Endothelial cell of umbilical vein (primary cell): Measurements from ENCODE around the gene FBXO9. TPM values are rescaled to one million over a fixed set of nuclear protein-coding genes. Genes with fewer than 3 reads are reported as not detected.

ENCODE experiments used
- BruUV-seq: library from RNA; stranded (reverse); fragments of 400-500 nt; replicated peaks from 2 replicates; lab custom pipeline; 2021; lab: Mats Ljungman, UMichigan
- CTCF ChIA-PET: fragments of 300-600, 350-600 bp; sonication (Branson Sonifier 250); formaldehyde crosslinking; loops from one replicate; lab custom pipeline; 2021; ENCODE audit warnings: antibody characterized with exemption, inconsistent platforms; lab: Charles Lee
- POLR2A ChIA-PET: fragments of 300-600, 350-600 bp; sonication (Branson Sonifier 250); formaldehyde crosslinking; loops from one replicate; lab custom pipeline; 2021; ENCODE audit warnings: antibody characterized with exemption, inconsistent platforms; lab: Charles Lee
- DNase-seq: peaks from one replicate; pipeline ENCODE4 v3.0.0-alpha.2; 2011; ENCODE audit warnings: low read depth, low spot score
- FAIRE-seq: peaks from 2 replicates; lab custom pipeline; 2011; peaks lifted over from hg19 to GRCh38; lab: Jason Lieb, UNC
- H2AFZ ChIP-seq: 2 replicates; pipeline ENCODE4 v1.6.0; 2012; ENCODE audit warnings: low read depth, low read length, control low read depth, inconsistent platforms
- H3K27ac ChIP-seq: 2 replicates; pipeline ENCODE4 v1.5.1; 2011; ENCODE audit warnings: low read depth, mild to moderate bottlenecking, control low read depth, low read length, moderate library complexity; ENCODE audit not compliant: insufficient read depth
- H3K27me3 ChIP-seq, 2 experiments: 2 replicates each; pipeline versions ENCODE4 v1.6.0 to v1.6.1; 2011; ENCODE audit warnings: low read length in 2 of 2, mixed read lengths in 1 of 2; ENCODE audit not compliant: control insufficient read depth in 2 of 2, insufficient read depth in 2 of 2
- H3K36me3 ChIP-seq, 2 experiments: 2 replicates in 1 of 2; 3 replicates in 1 of 2; pipeline ENCODE4 v1.5.1; 2011; ENCODE audit warnings: low read length in 2 of 2, mild to moderate bottlenecking in 1 of 2, moderate library complexity in 1 of 2; ENCODE audit not compliant: control insufficient read depth in 2 of 2, insufficient read depth in 2 of 2; ENCODE audit errors: extremely low read depth in 1 of 2
- H3K4me1 ChIP-seq: 3 replicates; pipeline ENCODE4 v1.5.1; 2011; ENCODE audit warnings: mild to moderate bottlenecking, low read length; ENCODE audit not compliant: control insufficient read depth, insufficient read depth; ENCODE audit errors: extremely low read depth
- H3K4me2 ChIP-seq: 2 replicates; pipeline ENCODE4 v1.6.1; 2011; ENCODE audit warnings: low read length, control low read depth, mixed read lengths; ENCODE audit not compliant: insufficient read depth
- H3K4me3 ChIP-seq, 3 experiments: fragments of 200-600 bp in 1 of 3; sonication (generic), shearing (Covaris generic) in 1 of 3; replicated peaks in 1 of 3; 2 replicates each; pipeline ENCODE4 v1.5.1; 2011 to 2016; ENCODE audit warnings: control low read depth in 3 of 3, low read length in 3 of 3, mild to moderate bottlenecking in 2 of 3, inconsistent platforms in 1 of 3, low read depth in 1 of 3, moderate library complexity in 1 of 3; ENCODE audit not compliant: insufficient read depth in 1 of 3
- H3K79me2 ChIP-seq: 2 replicates; pipeline ENCODE4 v1.6.0; 2012; ENCODE audit warnings: low read length, inconsistent platforms; ENCODE audit not compliant: control insufficient read depth, insufficient read depth
- H3K9ac ChIP-seq: replicated peaks from 2 replicates; pipeline ENCODE3; 2011; ENCODE audit warnings: low read length, control low read depth; ENCODE audit not compliant: insufficient read depth; ENCODE audit errors: extremely low read depth
- H3K9me1 ChIP-seq: replicated peaks from 3 replicates; pipeline ENCODE4 v1.6.0; 2011; ENCODE audit warnings: mild to moderate bottlenecking, low read length; ENCODE audit not compliant: control insufficient read depth, insufficient read depth; ENCODE audit errors: extremely low read depth
- H3K9me3 ChIP-seq: replicated peaks from 2 replicates; pipeline ENCODE4 v1.5.1; 2012; ENCODE audit warnings: low read length, inconsistent platforms; ENCODE audit not compliant: control insufficient read depth, insufficient read depth
- H4K20me1 ChIP-seq: replicated peaks from 2 replicates; pipeline ENCODE3; 2011; ENCODE audit warnings: mild to moderate bottlenecking, low read length; ENCODE audit not compliant: control insufficient read depth, insufficient read depth; ENCODE audit errors: extremely low read depth
- EZH2 ChIP-seq: IDR thresholded peaks from 2 replicates; pipeline ENCODE4 v1.6.1; 2012; ENCODE audit warnings: borderline replicate concordance, low read depth, mild to moderate bottlenecking, moderate library complexity, low read length, inconsistent platforms; ENCODE audit not compliant: severe bottlenecking
- FOS ChIP-seq: IDR thresholded peaks from 2 replicates; pipeline ENCODE4 v1.6.1; 2011; ENCODE audit warnings: mild to moderate bottlenecking, low read length, moderate library complexity, borderline replicate concordance; ENCODE audit not compliant: insufficient read depth
- GATA2 ChIP-seq: IDR thresholded peaks from 2 replicates; pipeline ENCODE4 v1.7.0; 2011; ENCODE audit warnings: low read depth, mild to moderate bottlenecking, moderate library complexity, mixed read lengths, low read length; ENCODE audit not compliant: insufficient read length, insufficient read depth
- JUN ChIP-seq: IDR thresholded peaks from 2 replicates; pipeline ENCODE4 v1.6.1; 2011; ENCODE audit warnings: borderline replicate concordance, low read depth; ENCODE audit not compliant: insufficient read length, insufficient read depth
- MYC ChIP-seq: IDR thresholded peaks from one replicate; pipeline ENCODE4 v1.6.1; 2011; ENCODE audit warnings: mild to moderate bottlenecking, low read depth, low read length
- POLR2A ChIP-seq: IDR thresholded peaks from 2 replicates; pipeline ENCODE4 v1.6.1; 2012; ENCODE audit warnings: low read depth, mild to moderate bottlenecking, control low read depth, low read length
- POLR2AphosphoS5 ChIP-seq: IDR thresholded peaks from 2 replicates; pipeline ENCODE4 v1.6.1; 2012; ENCODE audit warnings: low read depth, mild to moderate bottlenecking, control low read depth, low read length, moderate library complexity; ENCODE audit not compliant: insufficient read depth
- dilution Hi-C: fragments of 300-500 bp; cut with MboI; formaldehyde crosslinking; loops from one replicate; pipeline ENCODE4 v1.15.0; 2019; ENCODE audit warnings: low sequenced_read_pairs; ENCODE audit not compliant: extremely low pct_ligation_motif_present
- intact Hi-C: fragments of 100-400 bp; cut with micrococcal nuclease; formaldehyde crosslinking; loops from one replicate; pipeline ENCODE4 v1.10.0; 2022
- polyA plus RNA-seq, 4 experiments: library from polyadenylated mRNA; depleted of rRNA in 3 of 4; stranded (reverse) in 3 of 4; unstranded in 1 of 4; fragments of >200 nt; gene quantifications; 2 replicates each; pipeline versions ENCODE4 v1.2.1 to v1.2.3, GENCODE V29; 2011 to 2012; ENCODE audit warnings: missing spikeins in 1 of 4
- total RNA-seq: library from RNA; stranded (reverse); gene quantifications from 2 replicates; pipeline ENCODE4 v1.2.3, GENCODE V29; 2021
- TF ChIP-seq, protein P1 (sequence below): IDR thresholded peaks from 2 replicates; pipeline ENCODE4 v1.6.1; 2011; ENCODE audit not compliant: insufficient read depth, insufficient read length
- TF ChIP-seq, protein P2 (sequence below), 2 donors: IDR thresholded peaks; 1 replicate in 1 of 2; 2 replicates in 1 of 2; pipeline ENCODE4 v1.5.1; 2011; ENCODE audit warnings: low read length in 2 of 2, mild to moderate bottlenecking in 2 of 2, moderate library complexity in 2 of 2, control low read depth in 1 of 2, inconsistent platforms in 1 of 2, low read depth in 1 of 2; ENCODE audit not compliant: insufficient read depth in 1 of 2; ENCODE audit errors: extremely low read depth in 1 of 2

Gene FBXO9
- total and polyA plus RNA-seq, 2 donors (not counting 3 experiments of a cell fraction or from before 2014, with no cell fraction given) = 48.1 to 58.9 TPM

GRCh38 chr6:53130569-53131290 lies 65.5 kb downstream of the FBXO9 start:
- no TSS peak for BruUV-seq
- Histone ChIP-seq H3K36me3 (no peaks in the 10 kb centered on the region), H3K4me1 (no peaks in the 10 kb centered on the region), H3K9me3 (no peaks in the 10 kb centered on the region), H3K27me3 (peaks cover 0 to 2% of the 10 kb centered on the region in 2 experiments), H3K9ac (no peak overlapping the region), H3K4me2 (no peak overlapping the region), H3K9me1 (no peaks in the 10 kb centered on the region), H3K4me3 (no peak overlapping the region), H4K20me1 (no peaks in the 10 kb centered on the region), H2AFZ (no peak overlapping the region), H3K79me2 (no peaks in the 10 kb centered on the region), H3K27ac (no peak overlapping the region)
- POLR2A ChIA-PET = no interaction called here
- dilution Hi-C loops = no loop called here
- intact Hi-C loops = no loop called here
- TF ChIP-seq GATA2 (no peak), EZH2 (no peak), POLR2AphosphoS5 (no peak), JUN (no peak), POLR2A (no peak), FOS (no peak), MYC (no peak)
- TF ChIP-seq, protein P1, sequence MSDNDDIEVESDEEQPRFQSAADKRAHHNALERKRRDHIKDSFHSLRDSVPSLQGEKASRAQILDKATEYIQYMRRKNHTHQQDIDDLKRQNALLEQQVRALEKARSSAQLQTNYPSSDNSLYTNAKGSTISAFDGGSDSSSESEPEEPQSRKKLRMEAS = no peak
- TF ChIP-seq, protein P2, sequence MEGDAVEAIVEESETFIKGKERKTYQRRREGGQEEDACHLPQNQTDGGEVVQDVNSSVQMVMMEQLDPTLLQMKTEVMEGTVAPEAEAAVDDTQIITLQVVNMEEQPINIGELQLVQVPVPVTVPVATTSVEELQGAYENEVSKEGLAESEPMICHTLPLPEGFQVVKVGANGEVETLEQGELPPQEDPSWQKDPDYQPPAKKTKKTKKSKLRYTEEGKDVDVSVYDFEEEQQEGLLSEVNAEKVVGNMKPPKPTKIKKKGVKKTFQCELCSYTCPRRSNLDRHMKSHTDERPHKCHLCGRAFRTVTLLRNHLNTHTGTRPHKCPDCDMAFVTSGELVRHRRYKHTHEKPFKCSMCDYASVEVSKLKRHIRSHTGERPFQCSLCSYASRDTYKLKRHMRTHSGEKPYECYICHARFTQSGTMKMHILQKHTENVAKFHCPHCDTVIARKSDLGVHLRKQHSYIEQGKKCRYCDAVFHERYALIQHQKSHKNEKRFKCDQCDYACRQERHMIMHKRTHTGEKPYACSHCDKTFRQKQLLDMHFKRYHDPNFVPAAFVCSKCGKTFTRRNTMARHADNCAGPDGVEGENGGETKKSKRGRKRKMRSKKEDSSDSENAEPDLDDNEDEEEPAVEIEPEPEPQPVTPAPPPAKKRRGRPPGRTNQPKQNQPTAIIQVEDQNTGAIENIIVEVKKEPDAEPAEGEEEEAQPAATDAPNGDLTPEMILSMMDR (IDR thresholded peaks at IDR 0.05; ENCODE audit: extremely low read depth in 1 of 2, insufficient read depth in 1 of 2, low read depth in 1 of 2, low read length in 2 of 2) = no peak
- CTCF ChIA-PET = interaction anchor here (1.1 kb wide), 1 partner anchor 11 kb away, joined by 5 read pairs; no protein-coding TSS in a partner anchor
- FAIRE-seq (no peak), DNase-seq (no peak)
